NOMO-1 (cell line): ENCODE data around the gene SCAMP1.
A peak's percentile ranks its signal among the peaks of the same experiment; 100 is the strongest.
"Not testable (repeated sequence)": the region's sequence is repeated elsewhere in the genome, so short reads cannot be mapped to it uniquely, and the experiment has no call there.

Experiments
- DNase-seq, 2 experiments: peaks; one replicate each; lab custom pipeline; 2025; ENCODE audit not compliant: unreplicated experiment in 2 of 2; lab: John Stamatoyannopoulos, UW

SCAMP1 gene

GRCh38 chr5:78360924-78361630, 660 bp downstream of the SCAMP1 start:
- peak; percentile 38 to 47 for DNase-seq

- peak; percentile 59 to 93 for DNase-seq
Measured at GRCh38 chr5:78361631-78361993, 1.2 kb downstream of the SCAMP1 start.

- DNase-seq, result no peak
Measured at GRCh38 chr5:78362220-78362619, 1.8 kb downstream of the SCAMP1 start.

- DNase-seq, result no peak
Measured at GRCh38 chr5:78364005-78364404, 3.6 kb downstream of the SCAMP1 start.

GRCh38 chr5:78367318-78367991, 7.0 kb downstream of the SCAMP1 start:
- DNase-seq, result no peak

- DNase-seq, result no peak
Measured at GRCh38 chr5:78369680-78370079, 9.3 kb downstream of the SCAMP1 start.

GRCh38 chr5:78373231-78373630, 12.8 kb downstream of the SCAMP1 start:
- DNase-seq, result no peak

GRCh38 chr5:78376315-78376714, 15.9 kb downstream of the SCAMP1 start:
- DNase-seq, result no peak

- DNase-seq, result no peak
Measured at GRCh38 chr5:78377056-78377717, 16.8 kb downstream of the SCAMP1 start.

GRCh38 chr5:78377718-78378105, 17.3 kb downstream of the SCAMP1 start:
- no peak for DNase-seq

GRCh38 chr5:78387468-78388153, 27.2 kb downstream of the SCAMP1 start:
- no peak for DNase-seq

GRCh38 chr5:78391357-78391756, 30.9 kb downstream of the SCAMP1 start:
- DNase-seq, result not testable (repeated sequence)

- DNase-seq, result no peak
Measured at GRCh38 chr5:78397831-78398230, 37.4 kb downstream of the SCAMP1 start.

GRCh38 chr5:78399116-78399515, 38.7 kb downstream of the SCAMP1 start:
- DNase-seq, result no peak

GRCh38 chr5:78404682-78405293, 44.4 kb downstream of the SCAMP1 start:
- DNase-seq, result no peak

GRCh38 chr5:78405829-78406750, 45.7 kb downstream of the SCAMP1 start:
- no peak for DNase-seq

GRCh38 chr5:78407458-78407857, 47.0 kb downstream of the SCAMP1 start:
- no peak for DNase-seq

GRCh38 chr5:78411586-78411985, 51.2 kb downstream of the SCAMP1 start:
- DNase-seq, result no peak

GRCh38 chr5:78416677-78417425, 56.4 kb downstream of the SCAMP1 start:
- no peak for DNase-seq
